ENCODE results near the gene AKT3. TPM values are rescaled to one million over a fixed set of nuclear protein-coding genes. Genes with fewer than 3 reads are reported as not detected.

AKT3 gene
- total RNA-seq, 1 donor from 2014 or later: 51.7 TPM

- DNase-seq (ENCODE audit: extremely low read depth, low read depth, low spot score): no peak
Measured at GRCh38 chr1:243449373-243449772, 400.7 kb downstream of the AKT3 start.

- no peak for DNase-seq (ENCODE audit: extremely low read depth, low read depth, low spot score)
Measured at GRCh38 chr1:243447844-243448243, 402.2 kb downstream of the AKT3 start.

GRCh38 chr1:243447347-243447746, 402.7 kb downstream of the AKT3 start:
- no peak for DNase-seq (ENCODE audit: extremely low read depth, low read depth, low spot score)

- DNase-seq (ENCODE audit: extremely low read depth, low read depth, low spot score): no peak
Measured at GRCh38 chr1:243443557-243443956, 406.5 kb downstream of the AKT3 start.

- DNase-seq (ENCODE audit: extremely low read depth, low read depth, low spot score): no peak
Measured at GRCh38 chr1:243441601-243442000, 408.4 kb downstream of the AKT3 start.

GRCh38 chr1:243440406-243440805, 409.6 kb downstream of the AKT3 start:
- DNase-seq (ENCODE audit: extremely low read depth, low read depth, low spot score): no peak

- no peak for DNase-seq (ENCODE audit: extremely low read depth, low read depth, low spot score)
Measured at GRCh38 chr1:243438815-243439214, 411.2 kb downstream of the AKT3 start.

Other genes with a start within 250 kb of the AKT3 start
- 20.2 and 25.0 TPM in 2 replicates for gene ZBTB18, start 201.0 kb upstream of the AKT3 start, total RNA-seq